ENCODE data around the gene COL26A1. TPM values are rescaled to one million over a fixed set of nuclear protein-coding genes. Genes with fewer than 3 reads are reported as not detected.
"Not testable (repeated sequence)": the region's sequence is repeated elsewhere in the genome, so short reads cannot be mapped to it uniquely, and the experiment has no call there.

Gene COL26A1
- total RNA-seq, 1 donor from 2014 or later = 7.8 TPM

- H3K9me3 ChIP-seq (ENCODE audit: control insufficient read depth in 3 of 3, low read length in 3 of 3) = no peaks in the 10 kb centered on the region
- H3K27ac ChIP-seq (ENCODE audit: low read depth, low read length) = no peak overlapping the region
- H3K4me1 ChIP-seq (ENCODE audit: control insufficient read depth in 3 of 3, insufficient read depth in 3 of 3, low read length in 3 of 3) = no peaks in the 10 kb centered on the region
- no peak overlapping the region for H3K4me3 ChIP-seq (ENCODE audit: low read length in 3 of 3)
- H3K36me3 ChIP-seq (ENCODE audit: control insufficient read depth in 3 of 3, insufficient read depth in 3 of 3, low read length in 3 of 3) = no peaks in the 10 kb centered on the region
- no peak overlapping the region for H3K9ac ChIP-seq (ENCODE audit: low read depth in 1 of 3, low read length in 3 of 3)
- peaks cover 2 to 12% (median 10%) of the 10 kb centered on the region in 3 donors for H3K27me3 ChIP-seq (ENCODE audit: control insufficient read depth in 3 of 3, insufficient read depth in 3 of 3, low read length in 3 of 3)
Measured at GRCh38 chr7:101557978-101558741, 195.5 kb downstream of the COL26A1 start.

- no peaks in the 10 kb centered on the region for H3K9me3 ChIP-seq (ENCODE audit: control insufficient read depth in 3 of 3, low read length in 3 of 3)
- no peak overlapping the region for H3K27ac ChIP-seq (ENCODE audit: low read depth, low read length)
- H3K36me3 ChIP-seq (ENCODE audit: control insufficient read depth in 3 of 3, insufficient read depth in 3 of 3, low read length in 3 of 3) = no peaks in the 10 kb centered on the region
- no peak overlapping the region for H3K4me3 ChIP-seq (ENCODE audit: low read length in 3 of 3)
- H3K27me3 ChIP-seq (ENCODE audit: control insufficient read depth in 3 of 3, insufficient read depth in 3 of 3, low read length in 3 of 3) = peaks cover 5 to 16% (median 12%) of the 10 kb centered on the region in 3 donors
- peaks cover 0 to 3% (median 3%) of the 10 kb centered on the region in 3 donors for H3K4me1 ChIP-seq (ENCODE audit: control insufficient read depth in 3 of 3, insufficient read depth in 3 of 3, low read length in 3 of 3)
- H3K9ac ChIP-seq (ENCODE audit: low read depth in 1 of 3, low read length in 3 of 3) = no peak overlapping the region
Measured at GRCh38 chr7:101558742-101559325, 196.2 kb downstream of the COL26A1 start.

- H3K27ac ChIP-seq (ENCODE audit: low read depth, low read length) = no peak overlapping the region
Measured at GRCh38 chr7:101559586-101559985, 196.9 kb downstream of the COL26A1 start.

GRCh38 chr7:101560021-101560420 is 197.3 kb downstream of the COL26A1 start:
- H3K4me3 ChIP-seq (ENCODE audit: low read length in 3 of 3); H3K36me3 ChIP-seq (ENCODE audit: control insufficient read depth in 3 of 3, insufficient read depth in 3 of 3, low read length in 3 of 3); H3K9ac ChIP-seq (ENCODE audit: low read depth in 1 of 3, low read length in 3 of 3); H3K27ac ChIP-seq (ENCODE audit: low read depth, low read length); H3K9me3 ChIP-seq (ENCODE audit: control insufficient read depth in 3 of 3, low read length in 3 of 3): not testable (repeated sequence)
- Histone ChIP-seq H3K4me1 (ENCODE audit: control insufficient read depth in 3 of 3, insufficient read depth in 3 of 3, low read length in 3 of 3) (peaks cover 3 to 15% (median 4%) of the 10 kb centered on the region in 3 donors), H3K27me3 (ENCODE audit: control insufficient read depth in 3 of 3, insufficient read depth in 3 of 3, low read length in 3 of 3) (peaks cover 10 to 20% (median 10%) of the 10 kb centered on the region in 3 donors)

More at GRCh38 chr7:101559586-101559985, 196.9 kb downstream of the COL26A1 start:
- Histone ChIP-seq H3K36me3 (ENCODE audit: control insufficient read depth in 3 of 3, insufficient read depth in 3 of 3, low read length in 3 of 3) (no peaks in the 10 kb centered on the region), H3K9ac (ENCODE audit: low read depth in 1 of 3, low read length in 3 of 3) (no peak overlapping the region), H3K9me3 (ENCODE audit: control insufficient read depth in 3 of 3, low read length in 3 of 3) (no peaks in the 10 kb centered on the region), H3K27me3 (ENCODE audit: control insufficient read depth in 3 of 3, insufficient read depth in 3 of 3, low read length in 3 of 3) (peaks cover 10 to 20% (median 12%) of the 10 kb centered on the region in 3 donors), H3K4me1 (ENCODE audit: control insufficient read depth in 3 of 3, insufficient read depth in 3 of 3, low read length in 3 of 3) (peaks cover 2 to 11% (median 3%) of the 10 kb centered on the region in 3 donors), H3K4me3 (ENCODE audit: low read length in 3 of 3) (no peak overlapping the region)

- Histone ChIP-seq H3K9ac (ENCODE audit: low read depth in 1 of 3, low read length in 3 of 3) (no peak overlapping the region), H3K4me3 (ENCODE audit: low read length in 3 of 3) (no peak overlapping the region), H3K27ac (ENCODE audit: low read depth, low read length) (no peak overlapping the region), H3K27me3 (ENCODE audit: control insufficient read depth in 3 of 3, insufficient read depth in 3 of 3, low read length in 3 of 3) (peaks cover 5 to 25% (median 10%) of the 10 kb centered on the region in 3 donors), H3K9me3 (ENCODE audit: control insufficient read depth in 3 of 3, low read length in 3 of 3) (no peaks in the 10 kb centered on the region), H3K4me1 (ENCODE audit: control insufficient read depth in 3 of 3, insufficient read depth in 3 of 3, low read length in 3 of 3) (peaks cover 3 to 15% (median 4%) of the 10 kb centered on the region in 3 donors), H3K36me3 (ENCODE audit: control insufficient read depth in 3 of 3, insufficient read depth in 3 of 3, low read length in 3 of 3) (no peaks in the 10 kb centered on the region)
Measured at GRCh38 chr7:101560856-101561255, 198.2 kb downstream of the COL26A1 start.

GRCh38 chr7:101561293-101561692 is 198.6 kb downstream of the COL26A1 start:
- not testable (repeated sequence) for H3K9ac ChIP-seq (ENCODE audit: low read depth in 1 of 3, low read length in 3 of 3); H3K27ac ChIP-seq (ENCODE audit: low read depth, low read length); H3K9me3 ChIP-seq (ENCODE audit: control insufficient read depth in 3 of 3, low read length in 3 of 3); H3K36me3 ChIP-seq (ENCODE audit: control insufficient read depth in 3 of 3, insufficient read depth in 3 of 3, low read length in 3 of 3); H3K4me3 ChIP-seq (ENCODE audit: low read length in 3 of 3)
- Histone ChIP-seq H3K4me1 (ENCODE audit: control insufficient read depth in 3 of 3, insufficient read depth in 3 of 3, low read length in 3 of 3) (peaks cover 3 to 15% (median 4%) of the 10 kb centered on the region in 3 donors), H3K27me3 (ENCODE audit: control insufficient read depth in 3 of 3, insufficient read depth in 3 of 3, low read length in 3 of 3) (peaks cover 5 to 25% (median 10%) of the 10 kb centered on the region in 3 donors)

GRCh38 chr7:101562531-101563197 is 200.0 kb downstream of the COL26A1 start:
- Histone ChIP-seq H3K9ac (ENCODE audit: low read depth in 1 of 3, low read length in 3 of 3) (no peak overlapping the region), H3K27ac (ENCODE audit: low read depth, low read length) (no peak overlapping the region), H3K4me1 (ENCODE audit: control insufficient read depth in 3 of 3, insufficient read depth in 3 of 3, low read length in 3 of 3) (peaks cover 3 to 15% (median 4%) of the 10 kb centered on the region in 3 donors), H3K9me3 (ENCODE audit: control insufficient read depth in 3 of 3, low read length in 3 of 3) (no peaks in the 10 kb centered on the region), H3K4me3 (ENCODE audit: low read length in 3 of 3) (no peak overlapping the region), H3K27me3 (ENCODE audit: control insufficient read depth in 3 of 3, insufficient read depth in 3 of 3, low read length in 3 of 3) (peaks cover 5 to 25% (median 10%) of the 10 kb centered on the region in 3 donors), H3K36me3 (ENCODE audit: control insufficient read depth in 3 of 3, insufficient read depth in 3 of 3, low read length in 3 of 3) (no peaks in the 10 kb centered on the region)

GRCh38 chr7:101563198-101563901 is 200.7 kb downstream of the COL26A1 start:
- no peak overlapping the region for H3K9ac ChIP-seq (ENCODE audit: low read depth in 1 of 3, low read length in 3 of 3)
- H3K27ac ChIP-seq (ENCODE audit: low read depth, low read length) = no peak overlapping the region
- peaks cover 5 to 25% (median 10%) of the 10 kb centered on the region in 3 donors for H3K27me3 ChIP-seq (ENCODE audit: control insufficient read depth in 3 of 3, insufficient read depth in 3 of 3, low read length in 3 of 3)
- H3K36me3 ChIP-seq (ENCODE audit: control insufficient read depth in 3 of 3, insufficient read depth in 3 of 3, low read length in 3 of 3) = no peaks in the 10 kb centered on the region
- no peak overlapping the region for H3K4me3 ChIP-seq (ENCODE audit: low read length in 3 of 3)
- H3K9me3 ChIP-seq (ENCODE audit: control insufficient read depth in 3 of 3, low read length in 3 of 3) = no peaks in the 10 kb centered on the region
- H3K4me1 ChIP-seq (ENCODE audit: control insufficient read depth in 3 of 3, insufficient read depth in 3 of 3, low read length in 3 of 3) = peaks cover 3 to 15% (median 4%) of the 10 kb centered on the region in 3 donors

- H3K4me3 ChIP-seq (ENCODE audit: low read length in 3 of 3) = peak overlapping the region in 2 of 3 donors; percentile 24 to 45
- H3K9ac ChIP-seq (ENCODE audit: low read depth in 1 of 3, low read length in 3 of 3) = no peak overlapping the region
- peaks cover 3 to 15% (median 4%) of the 10 kb centered on the region in 3 donors for H3K4me1 ChIP-seq (ENCODE audit: control insufficient read depth in 3 of 3, insufficient read depth in 3 of 3, low read length in 3 of 3)
- no peaks in the 10 kb centered on the region for H3K9me3 ChIP-seq (ENCODE audit: control insufficient read depth in 3 of 3, low read length in 3 of 3)
- H3K27ac ChIP-seq (ENCODE audit: low read depth, low read length) = no peak overlapping the region
- no peaks in the 10 kb centered on the region for H3K36me3 ChIP-seq (ENCODE audit: control insufficient read depth in 3 of 3, insufficient read depth in 3 of 3, low read length in 3 of 3)
- H3K27me3 ChIP-seq (ENCODE audit: control insufficient read depth in 3 of 3, insufficient read depth in 3 of 3, low read length in 3 of 3) = peaks cover 3 to 25% (median 16%) of the 10 kb centered on the region in 3 donors
Measured at GRCh38 chr7:101563943-101564777, 201.5 kb downstream of the COL26A1 start.
